ENCODE results near the gene BUB1B.

- no peak for TF ChIP-seq CTCF (conservative IDR thresholded peaks at IDR 0.05; ENCODE audit: low read depth, low read length)
- no peak for TF ChIP-seq EZH2 (IDR thresholded peaks at IDR 0.05; ENCODE audit: low read length, unreplicated experiment)
Measured at GRCh38 chr15:40121911-40122638, 38.8 kb upstream of the BUB1B start.

Measured in PC-3 (cell line).